HEK293 (cell line): ENCODE data around the gene TTC12.

Experiments
- CTCF ChIA-PET: fragments of 350-600 bp; formaldehyde crosslinking; extraction: SDS; loops from one replicate; lab custom pipeline; 2021; ENCODE audit warnings: antibody characterized with exemption; lab: Yijun Ruan, JAX
- POLR2A ChIA-PET: fragments of 300-600 bp; formaldehyde crosslinking; extraction: SDS; loops from one replicate; lab custom pipeline; 2020; ENCODE audit warnings: antibody characterized with exemption, inconsistent platforms; lab: Yijun Ruan, JAX
- H3K27ac ChIP-seq: fragments of 200-500 bp; sonication (Bioruptor generic); 2 replicates; pipeline ENCODE4 v1.5.1; 2014; ENCODE audit warnings: low read depth, low read length, control low read depth, inconsistent platforms; ENCODE audit errors: extremely low read depth
- H3K36me3 ChIP-seq, 2 experiments: fragments of 200-500 bp in 1 of 2; sonication (Bioruptor generic) in 1 of 2; 1 replicate in 1 of 2; 2 replicates in 1 of 2; pipeline ENCODE4 v1.5.1; 2014 to 2017; ENCODE audit warnings: inconsistent platforms in 2 of 2, low read length in 2 of 2; ENCODE audit not compliant: control insufficient read depth in 2 of 2, insufficient read depth in 1 of 2
- H3K4me1 ChIP-seq: fragments of 200-500 bp; sonication (Bioruptor generic); 2 replicates; pipeline ENCODE4 v1.5.1; 2014; ENCODE audit warnings: mild to moderate bottlenecking, low read length, inconsistent platforms; ENCODE audit not compliant: control insufficient read depth, insufficient read depth
- H3K4me3 ChIP-seq: 2 replicates; pipeline ENCODE4 v1.5.1; 2011; ENCODE audit warnings: low read depth, mild to moderate bottlenecking, control low read depth, low read length, moderate library complexity
- H3K9me3 ChIP-seq: fragments of 200-500 bp; sonication (Bioruptor generic); 2 replicates; pipeline ENCODE4 v1.5.1; 2014; ENCODE audit warnings: low read depth, low read length, inconsistent platforms; ENCODE audit not compliant: control insufficient read depth, insufficient read depth
- INSM2 ChIP-seq: fragments of 450-650 bp; formaldehyde crosslinking; IDR thresholded peaks from 2 replicates; pipeline ENCODE4 v1.5.1; 2016; ENCODE audit warnings: missing biosample characterization, missing genetic modification characterization
- KLF9 ChIP-seq: fragments of 450-650 bp; formaldehyde crosslinking; IDR thresholded peaks from 2 replicates; pipeline ENCODE4 v1.5.1; 2016; ENCODE audit warnings: missing biosample characterization, missing genetic modification characterization, low read depth
- SCRT1 ChIP-seq: fragments of 450-650 bp; formaldehyde crosslinking; IDR thresholded peaks from 2 replicates; pipeline ENCODE4 v1.5.1; 2016; ENCODE audit warnings: missing biosample characterization, missing genetic modification characterization, borderline replicate concordance
- ZFP3 ChIP-seq: fragments of 450-650 bp; formaldehyde crosslinking; IDR thresholded peaks from 2 replicates; pipeline ENCODE4 v1.5.1; 2016; ENCODE audit warnings: low read depth, missing biosample characterization, missing genetic modification characterization
- ZNF221 ChIP-seq: fragments of 450-650 bp; formaldehyde crosslinking; IDR thresholded peaks from 2 replicates; pipeline ENCODE4 v1.5.1; 2017; ENCODE audit warnings: missing biosample characterization, missing genetic modification characterization, borderline replicate concordance
- ZNF266 ChIP-seq: fragments of 450-650 bp; formaldehyde crosslinking; IDR thresholded peaks from 2 replicates; pipeline ENCODE4 v1.5.1; 2016; ENCODE audit warnings: missing biosample characterization, missing genetic modification characterization, low read depth
- ZNF37A ChIP-seq: fragments of 450-650 bp; IDR thresholded peaks from 2 replicates; pipeline ENCODE4 v1.5.1; 2018; ENCODE audit warnings: missing biosample characterization, missing genetic modification characterization
- ZNF394 ChIP-seq: fragments of 450-650 bp; formaldehyde crosslinking; IDR thresholded peaks from 2 replicates; pipeline ENCODE4 v1.5.1; 2016; ENCODE audit warnings: missing biosample characterization, missing genetic modification characterization, mild to moderate bottlenecking, moderate library complexity, borderline replicate concordance
- ZNF473 ChIP-seq: fragments of 450-650 bp; formaldehyde crosslinking; IDR thresholded peaks from 2 replicates; pipeline ENCODE4 v1.5.1; 2017; ENCODE audit warnings: missing biosample characterization, missing genetic modification characterization
- ZNF513 ChIP-seq: fragments of 450-650 bp; IDR thresholded peaks from 2 replicates; pipeline ENCODE4 v1.5.1; 2018; ENCODE audit warnings: missing biosample characterization, missing genetic modification characterization
- ZNF544 ChIP-seq: fragments of 450-650 bp; formaldehyde crosslinking; IDR thresholded peaks from 2 replicates; pipeline ENCODE4 v1.5.0; 2017; ENCODE audit warnings: missing biosample characterization, missing genetic modification characterization
- ZNF621 ChIP-seq: fragments of 450-650 bp; formaldehyde crosslinking; IDR thresholded peaks from 2 replicates; pipeline ENCODE4 v1.5.1; 2017; ENCODE audit warnings: missing biosample characterization, missing genetic modification characterization
- ZNF623 ChIP-seq: fragments of 450-650 bp; formaldehyde crosslinking; IDR thresholded peaks from 2 replicates; pipeline ENCODE4 v1.5.1; 2016; ENCODE audit warnings: missing biosample characterization, missing genetic modification characterization
- ZNF670 ChIP-seq: fragments of 450-650 bp; formaldehyde crosslinking; IDR thresholded peaks from 2 replicates; pipeline ENCODE4 v1.5.1; 2016; ENCODE audit warnings: missing biosample characterization, missing genetic modification characterization, low read depth
- ZNF677 ChIP-seq: fragments of 450-650 bp; IDR thresholded peaks from 2 replicates; pipeline ENCODE4 v1.5.0; 2018; ENCODE audit warnings: missing biosample characterization, mild to moderate bottlenecking, missing genetic modification characterization, moderate library complexity
- ZNF747 ChIP-seq: fragments of 450-650 bp; formaldehyde crosslinking; IDR thresholded peaks from 2 replicates; pipeline ENCODE4 v1.5.1; 2016; ENCODE audit warnings: missing biosample characterization, missing genetic modification characterization
- ZSCAN30 ChIP-seq: fragments of 450-650 bp; IDR thresholded peaks from 2 replicates; pipeline ENCODE4 v1.5.1; 2018; ENCODE audit warnings: missing biosample characterization, mild to moderate bottlenecking, missing genetic modification characterization, moderate library complexity
- TF ChIP-seq, protein P1 (sequence below): fragments of 450-650 bp; formaldehyde crosslinking; IDR thresholded peaks from 2 replicates; pipeline ENCODE4 v1.5.1; 2017; ENCODE audit warnings: missing biosample characterization, missing genetic modification characterization
- TF ChIP-seq, protein P2 (sequence below): fragments of 450-650 bp; IDR thresholded peaks from 2 replicates; pipeline ENCODE4 v1.5.1; 2018; ENCODE audit warnings: missing biosample characterization, mild to moderate bottlenecking, missing genetic modification characterization

Gene TTC12

GRCh38 chr11:113314065-113314388 is 356 bp upstream of the TTC12 start (continued):
- no peak for TF ChIP-seq SCRT1 (tag by site-specific recombination)

- H3K4me1 ChIP-seq, result no peaks in the 10 kb centered on the region; the same call in 1 of the 2 replicates
- no peak overlapping the region for H3K27ac ChIP-seq
- no peak overlapping the region for H3K4me3 ChIP-seq
- POLR2A ChIA-PET, result no interaction called here
- TF ChIP-seq ZNF221 (tag by site-specific recombination), result no peak
- no peaks in the 10 kb centered on the region for H3K9me3 ChIP-seq
- peaks cover 0 to 25% of the 10 kb centered on the region in 2 experiments; a peak in 1 of 3 replicates for H3K36me3 ChIP-seq
- CTCF ChIA-PET, result interaction anchor here (0.5 to 1.9 kb wide), 4 partner anchors 9 to 217 kb away, joined by 3 to 7 read pairs (median 4); no protein-coding TSS in a partner anchor
Measured at GRCh38 chr11:113315811-113316210, 1.4 kb downstream of the TTC12 start.

GRCh38 chr11:113316256-113316655 is 1.9 kb downstream of the TTC12 start:
- no peak overlapping the region for H3K4me3 ChIP-seq
- peaks cover 0 to 25% of the 10 kb centered on the region in 2 experiments; a peak in 1 of 3 replicates for H3K36me3 ChIP-seq
- TF ChIP-seq ZNF221 (tag by site-specific recombination) (no peak), ZNF623 (tag by site-specific recombination) (no peak), ZNF670 (no peak), ZNF747 (no peak), ZNF513 (tag by site-specific recombination) (no peak), ZFP3 (no peak), INSM2 (tag by site-specific recombination) (no peak), ZNF266 (no peak), ZNF473 (tag by site-specific recombination) (no peak), ZNF621 (tag by site-specific recombination) (no peak), ZSCAN30 (tag by site-specific recombination) (no peak), ZNF37A (tag by site-specific recombination) (no peak), ZNF394 (no peak), ZNF544 (tag by site-specific recombination) (no peak), ZNF677 (tag by site-specific recombination) (no peak), KLF9 (tag by site-specific recombination) (no peak)
- TF ChIP-seq, protein P1, sequence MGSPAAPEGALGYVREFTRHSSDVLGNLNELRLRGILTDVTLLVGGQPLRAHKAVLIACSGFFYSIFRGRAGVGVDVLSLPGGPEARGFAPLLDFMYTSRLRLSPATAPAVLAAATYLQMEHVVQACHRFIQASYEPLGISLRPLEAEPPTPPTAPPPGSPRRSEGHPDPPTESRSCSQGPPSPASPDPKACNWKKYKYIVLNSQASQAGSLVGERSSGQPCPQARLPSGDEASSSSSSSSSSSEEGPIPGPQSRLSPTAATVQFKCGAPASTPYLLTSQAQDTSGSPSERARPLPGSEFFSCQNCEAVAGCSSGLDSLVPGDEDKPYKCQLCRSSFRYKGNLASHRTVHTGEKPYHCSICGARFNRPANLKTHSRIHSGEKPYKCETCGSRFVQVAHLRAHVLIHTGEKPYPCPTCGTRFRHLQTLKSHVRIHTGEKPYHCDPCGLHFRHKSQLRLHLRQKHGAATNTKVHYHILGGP, result no peak
- TF ChIP-seq, protein P2, sequence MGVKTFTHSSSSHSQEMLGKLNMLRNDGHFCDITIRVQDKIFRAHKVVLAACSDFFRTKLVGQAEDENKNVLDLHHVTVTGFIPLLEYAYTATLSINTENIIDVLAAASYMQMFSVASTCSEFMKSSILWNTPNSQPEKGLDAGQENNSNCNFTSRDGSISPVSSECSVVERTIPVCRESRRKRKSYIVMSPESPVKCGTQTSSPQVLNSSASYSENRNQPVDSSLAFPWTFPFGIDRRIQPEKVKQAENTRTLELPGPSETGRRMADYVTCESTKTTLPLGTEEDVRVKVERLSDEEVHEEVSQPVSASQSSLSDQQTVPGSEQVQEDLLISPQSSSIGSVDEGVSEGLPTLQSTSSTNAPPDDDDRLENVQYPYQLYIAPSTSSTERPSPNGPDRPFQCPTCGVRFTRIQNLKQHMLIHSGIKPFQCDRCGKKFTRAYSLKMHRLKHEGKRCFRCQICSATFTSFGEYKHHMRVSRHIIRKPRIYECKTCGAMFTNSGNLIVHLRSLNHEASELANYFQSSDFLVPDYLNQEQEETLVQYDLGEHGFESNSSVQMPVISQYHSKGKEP, result no peak
- ChIA-PET POLR2A (no interaction called here), CTCF (interaction anchor here (0.5 to 1.9 kb wide), 4 partner anchors 10 to 414 kb away, joined by 3 to 7 read pairs (median 4); no protein-coding TSS in a partner anchor)
- 0 out of 2 replicates have a peak overlapping the region, but pooled peaks have one; percentile 21 for H3K27ac ChIP-seq
- no peaks in the 10 kb centered on the region; the same call in 1 of the 2 replicates for H3K4me1 ChIP-seq
- no peaks in the 10 kb centered on the region for H3K9me3 ChIP-seq
